Stimulated activated CD4-positive, alpha-beta T cell treated with anti-CD3 and anti-CD28 coated beads, Interleukin-15, amount 100 ng/mL, for 1 hour (primary cell): ENCODE results near the gene SPC25.
"Not testable (repeated sequence)": the region's sequence is repeated elsewhere in the genome, so short reads cannot be mapped to it uniquely, and the experiment has no call there.

Source experiments
- DNase-seq, 2 donors: peaks; one replicate each; pipeline ENCODE4 v3.0.0-alpha.2; 2020; ENCODE audit warnings: low read depth in 1 of 2, low spot score in 1 of 2

SPC25 gene

DNA sequence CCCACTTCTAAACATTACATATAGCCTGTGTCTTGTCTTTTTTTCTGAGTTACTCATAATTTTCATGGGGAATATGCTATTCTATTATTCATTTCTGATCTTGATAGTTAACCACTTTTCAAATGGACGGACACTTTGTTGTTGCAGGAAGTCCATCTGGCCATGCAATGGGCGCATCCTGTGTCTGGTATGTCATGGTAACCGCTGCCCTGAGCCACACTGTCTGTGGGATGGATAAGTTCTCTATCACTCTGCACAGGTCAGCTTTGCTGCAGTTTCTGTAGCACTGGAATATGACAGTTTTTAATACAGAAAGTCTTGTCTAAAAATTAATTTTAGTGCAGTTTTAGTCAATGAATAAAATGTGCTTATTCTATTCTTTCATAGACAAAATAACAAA is 14.1 kb upstream of the SPC25 start:
- DNase-seq = no peak

DNA sequence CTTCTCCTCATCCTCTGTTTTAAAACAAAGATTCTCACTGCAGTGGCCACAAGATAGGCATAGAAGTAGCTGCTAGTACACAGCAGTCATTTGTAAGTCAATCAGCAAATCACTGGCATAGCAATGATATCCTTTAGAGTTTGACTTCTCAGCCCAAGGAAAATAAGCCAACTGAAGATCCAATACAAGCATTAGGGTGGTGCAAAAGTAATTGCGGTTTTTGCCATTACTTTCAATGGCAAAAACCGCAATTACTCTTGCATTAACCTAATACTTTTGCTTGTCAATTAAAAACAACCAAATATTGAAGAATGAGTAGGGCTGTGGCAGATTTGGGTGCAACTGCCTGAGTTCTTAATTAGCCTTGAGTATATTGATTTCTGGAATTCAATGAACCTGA is 13.7 kb upstream of the SPC25 start:
- DNase-seq = no peak

DNA sequence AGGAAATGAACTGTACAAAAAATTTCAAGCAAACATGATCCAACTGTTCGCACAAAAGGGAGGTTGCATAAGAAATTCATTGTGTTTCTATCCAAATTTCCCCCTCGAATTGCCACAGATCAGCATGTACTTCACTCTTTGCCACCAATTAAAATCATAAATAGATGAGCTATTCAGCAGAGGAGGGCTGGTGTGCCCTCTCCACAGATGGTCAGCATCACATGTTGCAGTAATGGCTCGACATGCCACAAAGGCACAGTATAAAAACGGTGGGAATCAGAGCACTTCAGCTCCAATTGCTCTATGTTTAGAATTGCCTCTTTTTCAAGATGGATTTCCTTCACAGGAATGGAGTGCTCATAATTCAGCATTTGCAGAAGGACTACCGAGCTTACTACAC is 10.8 kb upstream of the SPC25 start, which contains the start of gene G6PC2:
TSS of gene G6PC2 (plus strand) at position 289 of the 400 bp plus-strand sequence. CDS start at position 330, 41 bp downstream.
- no peak for DNase-seq

DNA sequence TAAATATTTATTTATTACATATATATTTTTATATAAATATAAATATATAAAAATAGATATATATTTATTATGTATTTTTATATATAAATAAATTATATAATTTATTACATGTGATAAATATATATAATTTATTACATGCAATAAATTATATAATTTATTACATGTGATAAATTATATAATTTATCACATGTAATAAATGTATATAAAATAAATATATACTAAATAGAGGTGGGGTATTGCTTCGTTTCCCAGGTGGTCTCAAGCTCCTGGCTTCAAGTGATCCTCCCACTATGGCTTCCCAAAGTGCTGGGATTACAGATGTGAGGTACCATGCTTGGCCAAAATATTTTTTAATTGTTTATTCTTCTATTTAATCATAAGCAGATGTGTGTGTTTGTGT is 7.2 kb upstream of the SPC25 start:
- DNase-seq = no peak

DNA sequence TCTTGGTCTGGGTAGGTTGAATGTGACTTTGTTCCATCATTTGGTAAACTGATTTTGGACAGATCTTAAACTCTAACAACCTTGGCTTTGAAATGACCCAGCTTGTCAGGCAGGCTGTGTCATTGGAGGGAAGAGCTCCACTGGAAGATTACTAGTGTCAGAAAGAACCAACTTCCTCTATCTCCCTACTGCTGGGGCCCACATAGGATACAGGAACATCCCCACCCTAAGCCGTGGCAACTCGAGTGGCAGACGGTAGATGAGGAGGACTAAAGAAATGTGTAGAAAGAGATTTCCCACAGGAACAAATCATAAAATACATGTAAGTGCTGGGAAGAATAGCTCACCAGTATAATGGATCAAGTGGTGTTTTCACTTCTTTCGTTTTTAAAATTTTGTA is 6.6 kb upstream of the SPC25 start:
- DNase-seq = no peak

DNA sequence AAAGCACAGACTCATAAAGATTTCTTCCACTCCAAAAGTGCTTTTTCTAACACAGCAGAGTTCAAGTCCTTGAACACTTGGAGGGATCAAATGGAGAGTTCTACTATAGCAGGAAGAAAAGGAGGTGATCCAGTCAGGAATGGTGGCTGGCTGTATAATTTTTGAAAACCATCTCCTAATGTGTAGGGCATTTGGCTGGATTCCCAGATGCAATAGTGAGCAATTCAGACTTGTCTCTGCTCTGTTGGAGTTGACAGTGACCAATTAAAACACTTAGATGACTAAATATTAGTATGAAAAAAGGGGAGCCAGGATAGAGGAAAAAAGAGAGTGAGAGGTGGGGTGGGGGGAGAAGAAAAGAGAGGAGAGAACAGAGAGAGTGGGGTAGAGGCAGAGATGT is 5.5 kb upstream of the SPC25 start:
- no peak for DNase-seq

DNA sequence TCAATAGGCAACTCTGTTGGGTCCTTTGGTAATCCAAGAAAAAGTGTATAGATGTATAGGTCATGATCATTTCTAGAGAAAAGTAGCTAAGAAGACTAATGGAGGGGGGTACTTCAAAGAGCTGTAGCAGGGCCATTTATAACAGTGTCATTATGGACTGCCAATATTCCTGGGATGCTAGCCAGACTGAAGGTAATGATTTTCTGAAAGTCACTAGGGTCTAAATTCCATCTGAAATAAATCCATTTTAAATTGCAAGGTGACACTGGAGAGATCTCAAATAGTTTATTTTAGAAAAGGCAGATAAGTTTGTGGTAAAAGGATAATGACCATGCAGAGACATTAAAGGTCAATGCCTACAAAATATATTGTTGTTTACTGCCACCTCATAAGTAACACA is 4.5 kb upstream of the SPC25 start:
- DNase-seq = no peak

DNA sequence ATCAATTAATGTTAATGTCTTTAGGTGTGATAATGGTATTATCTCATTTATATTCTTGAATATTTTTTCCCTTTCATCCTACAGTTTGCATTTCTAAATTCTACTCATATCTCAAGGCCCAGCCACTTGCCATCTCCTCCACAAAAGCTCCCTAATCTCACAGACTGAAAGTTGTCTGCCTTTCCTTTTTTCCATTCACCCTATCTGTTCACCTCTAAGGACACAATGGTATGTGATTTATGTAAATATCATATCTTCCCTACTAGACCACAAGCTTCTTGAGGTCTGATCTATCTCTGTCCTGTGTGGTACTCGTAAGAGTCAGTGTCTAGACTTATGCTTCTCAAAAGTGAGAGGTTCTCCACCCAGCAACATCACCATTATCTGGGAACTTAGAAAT is 3.9 kb upstream of the SPC25 start:
- no peak for DNase-seq

DNA sequence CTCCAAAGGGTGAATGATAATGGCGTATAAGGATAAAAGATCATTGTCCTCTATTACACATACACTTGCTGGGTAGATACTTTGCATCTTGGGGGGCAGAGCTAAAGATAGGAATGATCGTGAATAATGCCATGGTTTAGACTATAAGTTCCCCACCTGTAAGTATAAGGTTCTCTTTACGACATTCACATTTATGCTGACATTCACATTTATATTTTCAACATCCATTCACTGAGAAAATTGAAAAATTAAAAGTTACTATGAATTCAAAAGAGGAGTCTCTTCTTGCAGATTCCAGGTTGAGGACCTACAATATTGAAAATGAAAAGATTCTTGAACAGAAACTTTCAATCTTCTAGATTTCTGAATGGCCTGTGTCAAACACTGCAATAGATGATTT is 2.1 kb upstream of the SPC25 start:
- no peak for DNase-seq

DNA sequence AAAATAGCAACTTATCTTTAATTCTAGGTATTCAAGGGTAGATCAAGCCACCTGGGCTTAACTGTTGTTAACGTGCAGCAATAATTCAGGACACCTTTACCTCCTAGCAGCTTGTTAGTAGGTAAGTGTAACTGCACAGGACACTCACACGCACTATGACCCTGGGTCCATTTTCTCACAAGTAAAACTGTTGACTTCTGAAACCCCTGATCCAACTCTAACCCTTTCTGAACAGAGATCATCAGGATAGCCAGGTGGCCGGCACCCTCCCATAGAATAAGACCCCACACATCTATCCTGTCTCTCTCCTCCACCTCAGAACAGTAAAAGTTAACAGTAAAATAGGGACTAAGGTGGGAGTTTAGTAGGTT is 610 bp downstream of the SPC25 start:
- no peak for DNase-seq

DNA sequence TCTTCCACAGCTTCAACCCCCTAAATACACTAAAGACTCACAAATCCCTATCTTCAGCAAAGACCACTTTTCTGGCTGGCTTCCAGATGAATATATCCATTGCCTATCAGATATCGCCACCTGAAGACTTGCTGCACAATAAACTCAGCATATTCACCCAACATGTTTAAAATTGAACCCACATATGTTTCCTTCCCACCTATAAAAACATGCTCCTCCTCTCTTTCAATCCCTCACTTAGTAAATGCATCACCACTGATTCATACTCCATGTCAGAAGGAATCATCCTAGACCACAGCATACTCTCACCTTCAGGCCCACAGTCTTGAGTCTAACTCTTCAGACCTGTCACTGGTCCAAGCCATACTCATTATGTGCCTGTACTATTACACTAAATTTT is 5.3 kb downstream of the SPC25 start:
- no peak for DNase-seq

DNA sequence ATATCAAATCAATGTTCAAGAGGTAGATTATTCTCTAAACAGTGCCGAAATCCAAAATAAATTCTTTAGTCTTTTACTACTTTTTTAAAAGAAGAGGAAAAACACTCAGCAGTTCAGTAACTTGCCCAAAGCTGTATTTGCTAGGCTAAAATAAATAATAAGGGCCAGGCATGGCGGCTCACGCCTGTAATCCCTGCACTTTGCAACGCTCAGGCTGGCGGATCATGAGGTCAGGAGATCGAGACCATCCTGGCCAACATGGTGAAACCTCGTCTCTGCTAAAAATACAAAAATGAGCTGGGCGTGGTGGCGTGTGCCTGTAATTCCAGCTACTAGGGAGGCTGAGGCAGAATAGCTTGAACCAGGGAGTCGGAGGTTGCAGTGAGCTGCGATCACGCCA is 8.1 kb downstream of the SPC25 start:
- DNase-seq = not testable (repeated sequence)

DNA sequence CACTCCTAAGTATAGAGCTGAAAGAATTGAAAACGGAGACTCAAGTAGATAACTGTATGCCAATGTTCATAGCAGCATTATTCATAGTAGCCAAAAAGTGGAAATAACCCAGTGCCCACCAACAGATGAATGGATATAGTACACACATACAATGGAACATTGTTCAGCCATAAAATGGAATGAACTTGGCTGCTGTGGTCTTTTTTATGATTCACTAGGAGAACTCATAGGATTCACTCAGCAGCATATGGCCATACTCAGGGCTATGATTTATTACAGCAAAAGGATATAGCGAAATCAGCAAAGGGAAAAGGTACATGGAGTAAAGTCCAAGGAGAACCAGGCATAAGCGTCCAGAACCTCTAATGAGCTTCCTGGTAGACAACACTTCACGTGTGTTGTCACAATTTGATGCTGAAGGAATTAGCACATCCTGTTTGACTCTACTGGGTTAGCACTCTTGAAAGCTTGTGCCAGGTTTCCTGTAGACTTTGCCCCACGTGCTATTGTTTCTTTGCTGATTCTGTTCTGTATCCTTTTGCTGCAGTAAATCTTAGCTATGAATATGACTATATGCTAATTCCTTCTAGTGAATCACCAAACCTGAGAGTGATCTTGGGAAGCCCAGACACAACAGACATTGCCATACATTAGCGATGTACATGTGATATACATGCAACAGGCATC is 15.7 kb downstream of the SPC25 start:
- DNase-seq = no peak

DNA sequence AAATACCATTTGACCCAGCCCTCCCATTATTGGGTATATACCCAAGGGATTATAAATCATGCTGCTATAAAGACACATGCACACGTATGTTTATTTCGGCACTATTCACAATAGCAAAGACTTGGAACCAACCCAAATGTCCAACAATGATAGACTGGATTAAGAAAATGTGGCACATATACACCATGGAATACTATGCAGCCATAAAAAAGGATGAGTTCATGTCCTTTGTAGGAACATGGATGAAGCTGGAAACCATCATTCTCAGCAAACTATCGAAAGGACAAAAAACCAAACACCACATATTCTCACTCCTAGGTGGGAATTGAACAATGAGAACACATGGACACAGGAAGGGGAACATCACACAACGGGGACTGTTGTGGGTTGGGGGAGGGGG is 19.4 kb downstream of the SPC25 start:
- DNase-seq = not testable (repeated sequence)

DNA sequence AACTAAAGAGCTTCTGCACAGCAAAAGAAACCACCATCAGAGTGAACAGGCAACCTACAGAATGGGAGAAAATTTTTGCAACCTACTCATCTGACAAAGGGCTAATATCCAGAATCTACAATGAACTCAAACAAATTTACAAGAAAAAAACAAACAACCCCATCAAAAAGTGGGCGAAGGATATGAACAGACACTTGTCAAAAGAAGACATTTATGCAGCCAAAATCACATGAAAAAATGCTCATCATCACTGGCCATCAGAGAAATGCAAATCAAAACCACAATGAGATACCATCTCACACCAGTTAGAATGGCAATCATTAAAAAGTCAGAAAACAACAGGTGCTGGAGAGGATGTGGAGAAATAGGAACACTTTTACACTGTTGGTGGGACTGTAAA is 19.9 kb downstream of the SPC25 start:
- not testable (repeated sequence) for DNase-seq

DNA sequence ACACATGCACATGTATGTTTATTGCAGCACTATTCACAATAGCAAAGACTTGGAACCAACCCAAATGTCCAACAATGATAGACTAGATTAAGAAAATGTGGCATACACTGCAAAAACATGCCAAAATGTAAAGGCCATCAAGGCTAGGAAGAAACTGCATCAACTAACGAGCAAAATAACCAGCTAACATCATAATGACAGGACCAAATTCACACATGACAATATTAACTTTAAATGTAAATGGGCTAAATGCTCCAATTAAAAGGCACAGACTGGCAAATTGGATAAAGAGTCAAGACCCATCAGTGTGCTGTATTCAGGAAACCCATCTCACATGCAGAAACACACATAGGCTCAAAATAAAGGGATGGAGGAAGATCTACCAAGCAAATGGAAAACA is 23.1 kb downstream of the SPC25 start:
- not testable (repeated sequence) for DNase-seq

DNA sequence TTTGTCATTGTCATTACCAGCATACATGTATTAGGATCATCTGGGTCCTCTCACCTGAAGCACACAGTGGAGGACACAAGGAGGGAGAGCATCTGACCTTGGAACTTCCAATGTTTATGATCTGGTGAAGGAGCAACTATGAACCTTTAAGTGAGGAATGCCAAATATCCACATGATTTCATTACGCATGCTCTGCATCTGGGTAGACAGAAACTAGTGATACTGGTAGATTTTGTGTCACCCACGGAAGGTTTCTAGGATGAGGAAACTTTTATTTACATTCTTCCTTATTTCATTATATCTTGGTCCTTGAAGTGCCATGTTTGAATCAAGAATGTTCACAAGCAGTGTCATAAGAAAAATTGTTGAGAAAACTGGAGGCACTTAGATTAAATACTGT is 32.1 kb downstream of the SPC25 start:
- DNase-seq = no peak

DNA sequence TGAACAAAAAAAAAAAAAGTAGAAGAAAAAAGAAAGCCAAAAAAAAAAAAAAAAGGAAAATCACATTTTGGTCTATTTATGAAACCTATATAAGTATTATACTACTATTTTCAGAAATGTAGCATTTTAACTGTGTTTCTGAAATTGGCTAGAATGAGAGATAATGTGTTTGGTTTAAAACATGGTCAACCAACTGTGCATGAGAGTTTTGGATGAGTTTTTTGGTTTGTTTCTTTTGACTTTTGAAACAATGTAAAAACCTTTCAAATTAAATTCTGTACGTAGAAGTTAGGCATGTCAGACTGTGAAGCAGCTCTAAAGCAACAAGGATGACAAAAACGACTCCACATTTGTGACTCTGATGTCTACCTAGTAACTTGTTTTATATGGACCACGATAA is 34.6 kb downstream of the SPC25 start:
- no peak for DNase-seq

DNA sequence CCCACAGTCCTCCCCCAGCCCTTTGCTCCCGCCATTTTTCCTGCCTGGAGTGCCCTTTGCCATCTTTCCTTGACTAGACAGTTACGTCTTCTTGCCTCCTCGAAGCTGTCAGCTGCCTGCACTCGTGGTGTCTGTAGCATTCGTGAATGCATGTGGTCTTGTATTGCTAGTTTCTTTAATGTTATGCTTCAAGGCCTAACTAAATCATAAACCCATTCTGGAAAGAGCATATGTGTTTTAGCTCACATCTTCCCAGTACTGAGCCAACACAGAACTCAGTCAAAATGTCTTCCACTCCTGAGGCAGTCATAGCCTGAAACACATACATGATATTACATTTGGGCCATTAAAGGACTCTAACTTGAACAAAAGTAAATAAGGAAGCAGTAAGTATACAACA is 35.6 kb downstream of the SPC25 start:
- DNase-seq = no peak

DNA sequence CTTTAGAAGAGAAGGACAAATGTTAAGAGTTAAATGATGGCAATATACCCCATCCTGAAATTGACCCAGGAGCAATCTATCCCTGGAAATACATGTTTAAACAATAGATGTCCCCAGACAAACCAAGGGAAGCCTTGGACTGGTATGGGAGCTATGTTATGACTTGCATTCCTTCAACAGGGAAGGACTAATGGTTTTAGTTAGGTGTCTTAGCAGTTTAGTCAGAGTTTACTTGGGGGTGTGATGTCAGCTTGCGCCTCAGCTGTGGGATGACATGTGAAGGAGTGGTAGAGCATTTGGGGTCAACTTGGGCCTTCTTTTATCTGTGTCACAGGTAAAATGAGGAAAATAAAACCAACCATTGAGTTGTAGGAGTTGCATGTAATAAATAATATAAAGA is 36.8 kb downstream of the SPC25 start:
- no peak for DNase-seq

DNA sequence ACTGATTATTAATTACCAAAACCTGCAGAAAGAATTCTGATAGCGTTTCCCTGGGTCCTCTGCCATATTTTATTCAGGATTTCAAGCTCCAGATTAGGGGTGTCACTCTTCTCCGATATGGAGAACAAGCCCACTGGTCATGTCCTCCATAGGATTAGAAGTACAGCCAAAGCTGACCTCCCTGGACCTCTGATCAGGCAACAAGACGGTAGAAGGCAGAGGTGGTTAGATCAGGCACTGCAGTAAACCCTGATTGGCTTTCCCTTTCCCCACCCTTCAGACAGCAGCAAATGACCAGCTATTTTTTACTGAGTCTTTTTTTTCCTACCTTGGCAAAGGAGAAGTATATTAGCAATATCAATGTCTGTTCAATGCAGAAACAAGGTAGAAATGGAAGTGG is 37.7 kb downstream of the SPC25 start:
- DNase-seq = no peak

DNA sequence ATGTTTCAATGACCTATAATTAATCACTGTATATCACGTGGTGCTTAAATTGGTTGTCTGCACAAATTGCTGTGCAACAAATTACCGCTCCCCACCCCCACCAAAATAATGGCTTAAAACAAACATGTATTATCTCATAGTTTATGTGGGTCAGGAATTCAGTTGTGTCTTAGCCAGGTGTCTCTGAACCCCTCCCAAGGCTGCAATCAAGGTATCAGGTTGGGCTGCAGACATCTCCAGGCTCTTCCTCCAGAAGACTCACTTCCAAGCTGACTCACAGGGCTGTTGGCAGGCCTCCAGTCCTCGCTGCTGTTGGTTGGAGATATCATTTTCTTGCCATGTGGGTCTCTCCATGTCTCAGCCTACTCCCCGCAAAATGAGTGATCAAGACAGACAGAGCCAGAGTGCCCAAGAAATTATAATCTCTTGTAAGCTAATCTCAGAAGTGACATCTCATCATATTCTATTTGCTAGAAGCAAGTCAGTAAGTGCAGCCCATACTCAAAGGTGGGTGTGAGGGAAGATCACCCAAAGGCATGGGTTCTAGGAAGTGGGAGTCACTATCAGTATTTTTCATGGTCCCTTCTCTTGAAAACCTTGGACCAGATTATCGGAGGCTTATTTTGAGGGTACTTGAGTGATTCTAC is 38.4 kb downstream of the SPC25 start:
- no peak for DNase-seq

DNA sequence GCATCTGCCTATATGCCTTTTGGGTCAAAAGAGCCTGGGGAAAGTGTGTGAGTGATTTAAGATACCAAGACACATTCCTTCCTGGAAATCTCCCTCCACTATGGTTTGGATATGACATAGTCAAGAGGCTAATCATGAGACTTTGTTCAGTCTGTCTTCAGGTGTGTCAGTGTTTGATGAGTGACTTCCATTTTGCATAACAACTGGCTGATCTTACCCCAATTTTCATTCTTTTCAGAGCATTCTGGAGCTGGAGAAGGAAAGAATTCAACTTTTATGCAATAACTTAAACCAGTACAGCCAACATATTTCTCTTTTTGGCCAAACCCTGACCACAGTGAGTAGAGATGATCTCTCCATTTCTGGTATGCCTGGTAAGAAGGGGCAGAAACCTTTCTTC is 39.4 kb downstream of the SPC25 start:
- no peak for DNase-seq
